ENCODE data around the gene PEMT.

The PEMT gene

DNA sequence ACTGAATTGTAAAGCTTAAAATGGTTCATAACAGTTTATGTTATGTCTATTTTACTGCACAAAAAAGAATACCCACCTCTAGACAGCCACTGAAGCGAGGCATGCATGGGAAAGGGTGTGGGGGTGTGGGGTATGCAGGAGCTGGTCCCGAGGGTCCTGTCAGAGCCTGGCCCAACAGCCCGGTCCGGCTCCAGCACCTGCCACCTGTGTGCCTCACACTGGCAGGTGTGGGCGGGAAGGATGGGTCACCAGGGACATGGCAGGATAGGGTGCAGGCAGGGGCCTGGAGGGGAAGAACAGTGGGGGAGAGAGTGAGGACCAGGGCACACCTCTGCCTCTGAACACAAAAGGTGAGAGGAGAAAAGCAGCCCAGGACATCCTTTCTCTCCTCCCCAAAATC is 72.6 kb downstream of the PEMT start:
- no peaks in the 10 kb centered on the region for H3K9me3 Mint-ChIP-seq
- no peak overlapping the region for H3K27ac Mint-ChIP-seq
- peaks cover 4% of the 10 kb centered on the region for H3K27me3 Mint-ChIP-seq (ENCODE audit: low read depth)
- H3K36me3 Mint-ChIP-seq (ENCODE audit: low read depth): no peaks in the 10 kb centered on the region
- no peak for TF ChIP-seq CTCF (IDR thresholded peaks at IDR 0.05; ENCODE audit: unreplicated experiment in 3 of 3)
- H3K4me3 Mint-ChIP-seq: no peak overlapping the region
- peaks cover 39% of the 10 kb centered on the region for H3K4me1 Mint-ChIP-seq

DNA sequence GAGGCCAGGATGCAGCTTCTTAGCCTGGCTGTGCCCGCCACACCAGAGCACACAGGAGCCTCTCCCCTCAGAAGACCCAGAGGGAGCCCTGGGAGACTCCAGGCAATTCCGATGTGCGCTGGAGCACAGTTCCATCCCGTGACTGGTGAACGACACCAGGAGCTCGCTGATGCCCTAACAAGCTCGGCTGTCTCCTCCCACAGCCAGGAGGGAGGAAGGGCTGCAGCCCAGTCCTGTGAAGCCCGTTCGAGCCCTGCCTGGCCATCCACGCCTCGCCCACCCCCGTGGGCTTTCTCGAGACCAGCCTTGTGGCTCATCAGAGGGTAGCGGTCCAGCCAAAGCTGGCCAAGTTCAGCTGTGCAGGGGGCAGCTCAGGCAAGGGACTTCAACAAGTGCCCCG is 73.5 kb downstream of the PEMT start:
- Mint-ChIP-seq H3K4me1 (peaks cover 34% of the 10 kb centered on the region), H3K4me3 (no peak overlapping the region), H3K27ac (no peak overlapping the region), H3K9me3 (no peaks in the 10 kb centered on the region), H3K27me3 (ENCODE audit: low read depth) (peaks cover 5% of the 10 kb centered on the region), H3K36me3 (ENCODE audit: low read depth) (no peaks in the 10 kb centered on the region)
- TF ChIP-seq CTCF (IDR thresholded peaks at IDR 0.05; ENCODE audit: unreplicated experiment in 3 of 3): no peak

- peaks cover 5% of the 10 kb centered on the region for H3K27me3 Mint-ChIP-seq (ENCODE audit: low read depth)
- no peak overlapping the region for H3K27ac Mint-ChIP-seq
- H3K9me3 Mint-ChIP-seq: no peaks in the 10 kb centered on the region
- no peak for TF ChIP-seq CTCF (IDR thresholded peaks at IDR 0.05; ENCODE audit: unreplicated experiment in 3 of 3)
- H3K4me1 Mint-ChIP-seq: peaks cover 26% of the 10 kb centered on the region
- no peaks in the 10 kb centered on the region for H3K36me3 Mint-ChIP-seq (ENCODE audit: low read depth)
- no peak overlapping the region for H3K4me3 Mint-ChIP-seq
These were observed 74.4 kb downstream of the PEMT start for GRCh38 chr17:17516941-17517720.

GRCh38 chr17:17515934-17516930 is 75.3 kb downstream of the PEMT start:
- no peak overlapping the region for H3K4me3 Mint-ChIP-seq
- H3K36me3 Mint-ChIP-seq (ENCODE audit: low read depth): no peaks in the 10 kb centered on the region
- peaks cover 5% of the 10 kb centered on the region for H3K27me3 Mint-ChIP-seq (ENCODE audit: low read depth)
- no peaks in the 10 kb centered on the region for H3K9me3 Mint-ChIP-seq
- H3K27ac Mint-ChIP-seq: peak overlapping the region; percentile 9 to 39 (median 11)
- TF ChIP-seq CTCF (IDR thresholded peaks at IDR 0.05; ENCODE audit: unreplicated experiment in 3 of 3): no peak
- H3K4me1 Mint-ChIP-seq: peaks cover 27% of the 10 kb centered on the region

DNA sequence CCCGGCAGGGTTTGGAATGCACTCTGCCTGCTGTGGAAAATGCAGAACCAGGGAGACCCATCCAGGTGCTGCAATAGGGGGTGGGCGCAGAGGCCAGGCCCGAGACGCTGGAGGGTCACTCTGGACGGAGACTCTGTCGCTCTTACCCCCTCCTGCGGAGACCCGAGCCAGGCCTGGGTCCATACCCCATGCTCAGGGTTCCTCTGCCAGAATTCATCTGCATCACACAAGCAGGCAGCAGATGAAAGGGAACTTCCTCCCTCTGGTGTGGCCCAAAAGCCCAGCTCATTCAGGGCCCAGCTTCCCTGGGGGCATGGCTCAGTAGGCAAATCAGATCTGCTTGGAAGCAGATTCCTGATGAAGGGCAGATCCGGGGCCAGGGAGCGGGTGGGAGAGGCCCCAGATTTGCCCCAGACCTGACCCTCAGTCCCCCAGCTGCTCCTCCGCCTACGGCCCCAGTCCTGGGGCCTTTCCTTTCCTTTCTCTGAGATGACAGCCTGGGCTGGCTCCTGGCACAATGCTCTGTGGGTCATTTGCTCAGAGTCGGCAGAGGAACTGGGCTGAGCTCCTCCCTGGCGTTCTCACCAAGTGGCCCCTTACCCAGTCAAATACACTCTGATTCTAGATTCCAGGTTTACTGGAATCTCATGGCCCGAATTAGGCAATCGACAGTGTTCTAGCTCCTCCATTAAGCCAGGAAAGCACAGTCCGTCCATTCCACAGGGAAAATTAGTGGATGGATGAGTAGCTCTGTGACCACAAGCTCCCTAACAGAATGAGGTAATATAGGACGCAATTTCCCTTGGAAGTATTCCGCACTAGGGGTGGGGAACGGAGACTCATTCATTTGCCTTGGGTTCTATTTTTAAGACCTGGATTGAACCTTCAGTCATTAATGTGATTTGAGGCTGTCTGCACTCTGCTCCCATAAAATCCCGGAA is 76.2 kb downstream of the PEMT start:
- peak overlapping the region in 2 of 3 experiments; percentile 39 to 57 for H3K27ac Mint-ChIP-seq
- no peaks in the 10 kb centered on the region for H3K9me3 Mint-ChIP-seq
- peaks cover 5% of the 10 kb centered on the region for H3K27me3 Mint-ChIP-seq (ENCODE audit: low read depth)
- no peak for TF ChIP-seq CTCF (IDR thresholded peaks at IDR 0.05; ENCODE audit: unreplicated experiment in 3 of 3)
- H3K4me3 Mint-ChIP-seq: no peak overlapping the region
- peaks cover 27% of the 10 kb centered on the region for H3K4me1 Mint-ChIP-seq
- no peaks in the 10 kb centered on the region for H3K36me3 Mint-ChIP-seq (ENCODE audit: low read depth)
